GM20000 (cell line): ENCODE measurements around the gene VPS16.

ENCODE experiments used
- DNase-seq: peaks from one replicate; pipeline ENCODE4 v3.0.0; 2012; ENCODE audit warnings: low spot score
- CTCF ChIP-seq: IDR thresholded peaks from 2 replicates; pipeline ENCODE4 v1.5.1; 2012; ENCODE audit warnings: mild to moderate bottlenecking, control low read depth; ENCODE audit errors: extremely low read depth, missing control alignments

The VPS16 gene

DNA sequence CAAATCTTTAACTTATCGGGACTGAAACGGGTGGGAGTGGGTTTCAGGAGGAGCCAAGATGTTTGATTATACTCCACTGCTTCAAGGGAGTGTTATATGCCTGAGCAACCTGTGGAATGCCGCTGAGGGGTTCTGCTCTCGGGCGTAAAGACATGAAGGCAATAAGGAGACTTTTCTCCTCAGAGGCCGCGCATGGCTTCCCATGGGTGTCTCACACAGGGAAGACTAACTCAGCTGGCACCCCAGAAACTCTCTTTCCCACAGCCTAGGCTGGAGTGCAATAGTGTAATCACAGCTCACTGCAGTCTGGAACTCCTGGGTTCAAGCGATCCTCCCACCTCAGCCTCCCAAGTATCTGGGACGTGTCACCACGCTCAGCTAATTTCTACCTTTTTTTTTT lies 30.9 kb upstream of the VPS16 start:
- no peak for TF ChIP-seq CTCF
- no peak for DNase-seq

DNA sequence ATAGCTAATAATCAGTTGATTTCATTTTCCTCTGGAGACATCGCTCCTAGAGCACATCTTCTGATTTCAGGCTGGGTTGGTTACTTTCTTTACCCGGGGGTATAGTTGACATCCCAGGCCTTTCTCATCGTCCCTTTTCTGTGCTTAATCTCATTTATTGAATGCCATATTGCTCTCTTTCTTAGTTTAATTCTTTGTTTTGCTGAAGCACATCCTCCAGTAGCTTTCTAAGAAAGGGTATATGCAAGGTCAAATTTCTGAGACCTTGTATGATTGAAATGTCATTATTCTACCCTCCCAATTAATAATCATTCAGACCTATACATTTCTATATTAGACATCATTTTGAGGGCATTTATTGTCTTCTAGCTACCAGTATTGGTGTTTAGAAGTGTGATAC lies 28.4 kb upstream of the VPS16 start:
- DNase-seq = no peak
- TF ChIP-seq CTCF = no peak

GRCh38 chr20:2814076-2814475 lies 26.5 kb upstream of the VPS16 start:
- no peak for DNase-seq
- no peak for TF ChIP-seq CTCF

DNA sequence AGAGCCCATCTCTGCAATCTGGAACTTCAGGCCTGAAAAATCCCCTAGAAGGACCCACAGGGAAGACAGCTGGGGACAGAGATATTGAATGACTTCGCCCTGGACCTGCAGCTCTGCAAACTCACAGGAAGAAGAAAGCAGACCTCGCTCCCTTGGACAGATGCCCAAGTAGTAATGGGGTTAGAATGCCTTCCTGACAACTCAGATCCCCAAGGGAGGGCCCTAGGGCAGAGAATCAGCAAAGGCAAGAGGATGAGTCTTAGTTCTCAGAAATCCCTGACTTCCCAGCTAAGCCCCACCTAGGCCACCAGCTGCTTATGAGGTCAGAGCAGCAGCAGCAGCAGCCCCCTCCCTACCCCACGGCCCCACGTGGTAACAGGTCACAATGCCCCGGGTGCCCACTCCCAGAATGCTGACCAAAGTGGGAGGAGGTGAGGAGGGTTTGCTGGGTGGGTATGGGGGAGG lies 25.9 kb upstream of the VPS16 start, which contains the start of gene C20orf141:
Gene C20orf141 (plus strand): TSS at position 401 of the 465 bp plus-strand sequence. CDS start 198 bp downstream, outside the sequence.
- no peak for TF ChIP-seq CTCF
- DNase-seq = no peak

GRCh38 chr20:2815242-2815900 lies 25.2 kb upstream of the VPS16 start:
- DNase-seq = no peak

GRCh38 chr20:2816030-2816582 lies 24.4 kb upstream of the VPS16 start, which contains the start of gene TMEM239:
Gene TMEM239 (plus strand): TSS chr20:2816364. CDS start chr20:2816555, 191 bp downstream.
- DNase-seq = no peak
- TF ChIP-seq CTCF = no peak

More at GRCh38 chr20:2815242-2815900, 25.2 kb upstream of the VPS16 start:
- no peak for TF ChIP-seq CTCF

- no peak for TF ChIP-seq CTCF
Measured at GRCh38 chr20:2816583-2817340, 23.8 kb upstream of the VPS16 start.

More at GRCh38 chr20:2816583-2817340, 23.8 kb upstream of the VPS16 start:
- DNase-seq = no peak
